Stimulated activated naive CD8-positive, alpha-beta T cell treated with anti-CD3 and anti-CD28 coated beads, Interleukin-15, amount 100 ng/mL, for 72 hours (primary cell): ENCODE data around the gene ASPG.

Source experiments
- ATAC-seq: fragments of 150-1000 bp; cut with Tn5 transposase; 2 replicates; pipeline ENCODE4 v1.10.0; 2021; ENCODE audit warnings: mild to moderate bottlenecking, moderate library complexity
- DNase-seq, 2 donors: peaks; one replicate each; pipeline ENCODE4 v3.0.0; 2021 to 2022
- H3K27ac Mint-ChIP-seq, 2 donors: one replicate each; pipeline ENCODE4 v1.8.0; 2022; ENCODE audit warnings: mild to moderate bottlenecking in 2 of 2, mixed read lengths in 2 of 2, moderate library complexity in 2 of 2
- H3K27me3 Mint-ChIP-seq: one replicate; pipeline ENCODE4 v1.8.0; 2022; ENCODE audit warnings: mixed read lengths
- H3K4me1 Mint-ChIP-seq: one replicate; pipeline ENCODE4 v1.8.0; 2022; ENCODE audit warnings: mild to moderate bottlenecking, mixed read lengths
- H3K4me3 Mint-ChIP-seq, 2 donors: one replicate each; pipeline ENCODE4 v1.8.0; 2022; ENCODE audit warnings: mild to moderate bottlenecking in 2 of 2, mixed read lengths in 2 of 2, moderate library complexity in 1 of 2
- H3K9me3 Mint-ChIP-seq, 2 donors: one replicate each; pipeline ENCODE4 v1.8.0; 2022; ENCODE audit warnings: mixed read lengths in 2 of 2

ASPG gene

DNA sequence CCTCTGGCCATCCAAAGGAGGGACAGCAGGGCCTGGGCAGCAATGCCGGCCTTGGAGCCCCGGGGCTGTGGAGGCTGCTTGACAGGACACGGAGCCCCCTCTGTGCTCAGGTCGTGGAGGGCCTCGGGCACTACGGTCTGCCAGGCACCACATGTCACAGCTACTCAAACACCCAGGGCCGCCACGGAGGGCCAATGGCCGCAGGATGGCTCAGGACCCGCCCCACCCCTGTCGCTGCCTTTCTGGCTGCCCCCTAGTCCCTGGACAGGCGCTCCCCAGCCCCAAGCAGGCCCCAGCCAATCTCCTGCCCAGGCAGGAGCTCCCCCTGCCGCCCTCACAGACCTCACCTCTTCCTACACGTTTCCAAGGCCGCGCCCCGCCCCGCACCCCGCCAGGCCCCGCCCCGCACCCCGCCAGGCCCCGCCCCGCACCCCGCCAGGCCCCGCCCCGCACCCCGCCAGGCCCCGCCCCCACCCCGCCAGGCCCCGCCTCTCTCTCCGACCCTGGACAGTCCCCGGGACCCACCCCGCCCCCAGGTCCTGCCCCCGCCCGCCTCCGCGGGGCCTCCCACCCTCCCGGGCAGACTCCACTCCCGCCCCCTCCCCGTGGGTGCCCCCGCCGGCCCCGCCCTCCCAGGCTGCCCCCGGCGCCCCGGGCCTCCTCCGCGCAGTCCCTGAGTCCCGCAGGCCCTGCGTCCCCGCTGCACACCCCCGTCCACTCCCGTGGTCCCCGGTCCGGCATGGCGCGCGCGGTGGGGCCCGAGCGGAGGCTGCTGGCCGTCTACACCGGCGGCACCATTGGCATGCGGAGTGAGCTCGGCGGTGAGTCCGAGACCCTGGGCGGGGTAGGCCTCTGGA is at the start of gene ASPG:
TSS of gene ASPG (plus strand) at position 669 of the 857 bp plus-strand sequence. CDS start at position 740, 71 bp downstream.
- Mint-ChIP-seq H3K4me3 (peak within 1 kb of the TSS in 1 of 2 donors; percentile 38), H3K4me1 (no peaks in the 10 kb centered on the region), H3K9me3 (no peaks in the 10 kb centered on the region), H3K27ac (peak within 1 kb of the TSS in 1 of 2 donors; percentile 42), H3K27me3 (peaks cover 24% of the 10 kb centered on the region)
- peak; percentile 34 for ATAC-seq
- DNase-seq: no peak

DNA sequence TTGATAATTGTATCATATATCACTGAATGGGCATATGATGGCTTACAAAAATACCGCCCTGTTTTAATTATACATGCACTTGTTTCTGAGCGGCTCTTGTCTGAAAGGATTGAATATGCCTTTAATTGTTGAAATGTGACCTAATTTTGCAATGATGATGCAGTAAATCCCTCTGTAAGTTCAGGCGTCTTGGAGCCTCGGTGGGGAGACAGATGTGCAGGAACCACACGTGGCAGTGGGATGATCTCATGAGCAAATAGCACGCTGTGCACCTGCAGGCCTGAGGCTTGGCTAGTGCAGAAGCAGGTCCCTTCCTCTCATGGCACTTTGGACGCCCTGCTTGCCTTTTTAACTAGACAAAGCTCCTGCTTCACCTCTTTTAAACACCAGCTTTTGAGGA is 49.3 kb upstream of the ASPG start:
- H3K4me1 Mint-ChIP-seq: no peaks in the 10 kb centered on the region
- H3K9me3 Mint-ChIP-seq: no peaks in the 10 kb centered on the region
- DNase-seq (no peak), ATAC-seq (no peak)
- peaks cover 43% of the 10 kb centered on the region for H3K27me3 Mint-ChIP-seq
- no peak overlapping the region for H3K4me3 Mint-ChIP-seq
- no peak overlapping the region for H3K27ac Mint-ChIP-seq

DNA sequence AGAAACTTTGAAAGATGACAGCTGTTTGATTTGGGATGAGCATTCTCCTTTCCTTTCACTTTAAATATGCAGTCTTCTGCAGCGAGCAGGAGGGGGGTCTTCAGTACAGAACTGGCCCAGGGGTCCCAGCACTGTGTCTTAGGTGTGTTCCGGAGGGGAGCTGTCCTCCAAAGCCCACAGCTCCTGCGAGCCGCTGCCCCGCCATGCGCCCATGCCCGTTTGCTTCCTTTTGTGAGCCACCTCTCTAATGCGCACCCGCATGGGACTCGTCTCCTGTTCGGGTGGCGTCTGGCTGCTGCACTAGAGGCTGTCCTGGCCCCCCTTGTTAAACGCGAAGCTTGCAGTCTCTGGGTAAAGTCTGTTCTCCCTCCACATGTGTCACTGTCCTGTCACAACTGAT is 48.4 kb upstream of the ASPG start:
- H3K4me1 Mint-ChIP-seq: no peaks in the 10 kb centered on the region
- H3K9me3 Mint-ChIP-seq: no peaks in the 10 kb centered on the region
- no peak overlapping the region for H3K27ac Mint-ChIP-seq
- H3K4me3 Mint-ChIP-seq: no peak overlapping the region
- ATAC-seq (no peak), DNase-seq (no peak)
- peaks cover 52% of the 10 kb centered on the region for H3K27me3 Mint-ChIP-seq

DNA sequence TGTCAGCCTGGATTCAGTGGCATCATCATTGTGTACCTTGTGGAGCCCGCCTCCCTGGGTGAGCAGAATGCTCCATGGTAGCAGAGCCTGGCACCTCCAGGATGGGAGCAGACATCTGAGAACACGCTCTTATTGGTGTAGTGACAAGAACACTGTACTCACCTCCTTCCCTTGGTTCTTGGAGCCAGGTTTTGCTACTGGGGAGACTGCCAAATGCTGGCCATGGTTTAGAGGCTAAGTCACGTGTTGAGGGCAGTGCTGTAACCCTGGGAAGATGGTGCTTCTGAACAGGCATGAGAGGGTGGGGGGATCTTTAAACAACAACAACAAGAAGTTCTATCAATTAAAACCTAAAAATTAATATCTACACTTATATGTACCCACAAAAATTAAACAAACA is 47.6 kb upstream of the ASPG start:
- Mint-ChIP-seq H3K27ac (no peak overlapping the region), H3K27me3 (peaks cover 47% of the 10 kb centered on the region), H3K4me1 (no peaks in the 10 kb centered on the region), H3K4me3 (no peak overlapping the region), H3K9me3 (no peaks in the 10 kb centered on the region)
- DNase-seq (no peak), ATAC-seq (no peak)

DNA sequence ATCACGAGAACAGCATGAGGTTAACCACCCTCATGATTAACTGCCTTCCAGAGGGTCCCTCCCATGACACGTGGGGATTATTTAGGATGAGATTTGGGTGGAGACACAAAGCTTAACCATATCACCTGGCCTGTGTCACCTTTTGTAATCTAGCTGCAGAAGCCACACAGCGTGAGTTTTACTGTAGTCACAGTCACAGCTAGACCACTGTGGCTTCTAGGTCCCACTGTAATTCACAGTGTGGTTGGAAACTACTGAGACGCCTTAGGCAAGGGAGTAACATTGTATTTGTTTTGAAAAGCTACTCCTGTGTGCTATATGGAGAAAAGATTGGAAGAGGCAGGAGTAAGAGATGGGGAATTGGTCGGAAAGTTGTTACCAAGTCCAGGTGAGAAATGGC is 46.3 kb upstream of the ASPG start:
- H3K27ac Mint-ChIP-seq: no peak overlapping the region
- no peak for ATAC-seq
- no peaks in the 10 kb centered on the region for H3K4me1 Mint-ChIP-seq
- H3K27me3 Mint-ChIP-seq: peaks cover 39% of the 10 kb centered on the region
- DNase-seq: no peak
- H3K9me3 Mint-ChIP-seq: no peaks in the 10 kb centered on the region
- H3K4me3 Mint-ChIP-seq: no peak overlapping the region

DNA sequence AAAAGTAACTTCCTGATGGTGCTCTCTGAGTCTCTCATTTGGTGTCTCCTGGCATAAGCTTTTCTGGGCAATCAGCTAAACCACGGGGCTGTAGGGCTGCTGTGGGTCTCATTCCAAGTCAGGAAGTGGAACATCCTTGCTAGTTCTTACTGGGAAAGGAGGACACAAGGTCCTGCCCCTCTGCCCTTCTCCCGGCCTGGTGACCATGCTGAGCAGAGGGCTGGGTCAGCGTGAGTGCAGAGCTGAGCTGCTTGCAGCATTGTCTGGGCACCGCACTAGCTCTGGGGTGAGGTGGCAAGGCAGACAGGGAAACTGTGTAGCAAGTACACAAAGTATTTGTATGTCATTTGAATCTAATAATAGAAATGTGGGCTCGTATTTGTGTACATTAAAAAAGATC is 45.0 kb upstream of the ASPG start:
- no peaks in the 10 kb centered on the region for H3K4me1 Mint-ChIP-seq
- DNase-seq (no peak), ATAC-seq (no peak)
- H3K27ac Mint-ChIP-seq: no peak overlapping the region
- H3K27me3 Mint-ChIP-seq: peaks cover 30% of the 10 kb centered on the region
- no peak overlapping the region for H3K4me3 Mint-ChIP-seq
- no peaks in the 10 kb centered on the region for H3K9me3 Mint-ChIP-seq

DNA sequence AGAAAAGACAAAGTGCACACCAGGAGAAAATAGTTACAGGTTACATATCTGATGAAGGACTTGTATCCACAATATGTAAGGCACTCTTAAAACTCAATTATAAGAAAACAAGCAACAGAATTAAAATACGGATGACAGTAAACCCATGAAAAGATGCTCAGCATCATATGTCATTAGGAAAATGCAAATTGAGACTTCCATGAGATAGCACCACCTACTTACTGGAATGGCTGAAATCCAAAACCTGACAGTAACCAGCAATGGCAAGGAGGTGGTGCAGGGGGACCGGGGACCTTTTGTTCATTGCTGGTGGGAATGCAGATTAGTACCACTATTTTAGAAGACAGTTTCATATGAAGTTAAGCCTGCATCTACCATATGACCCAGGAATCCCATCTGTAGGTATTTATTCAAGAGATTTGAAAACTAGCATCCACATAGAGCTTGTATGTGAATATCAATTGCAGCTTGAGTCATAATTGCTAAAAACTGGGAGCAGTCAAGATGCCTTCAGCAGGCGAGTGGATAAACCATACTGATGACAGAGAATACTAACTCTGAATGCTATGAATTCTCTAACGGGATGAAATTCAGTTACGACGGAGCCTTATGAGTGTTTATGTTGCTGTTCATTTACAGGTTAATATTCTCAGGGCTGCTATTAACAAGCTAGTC is 43.9 kb upstream of the ASPG start:
- no peak for DNase-seq
- ATAC-seq: no peak
- Mint-ChIP-seq H3K9me3 (no peaks in the 10 kb centered on the region), H3K4me1 (no peaks in the 10 kb centered on the region), H3K27me3 (peaks cover 30% of the 10 kb centered on the region), H3K27ac (no peak overlapping the region), H3K4me3 (no peak overlapping the region)

DNA sequence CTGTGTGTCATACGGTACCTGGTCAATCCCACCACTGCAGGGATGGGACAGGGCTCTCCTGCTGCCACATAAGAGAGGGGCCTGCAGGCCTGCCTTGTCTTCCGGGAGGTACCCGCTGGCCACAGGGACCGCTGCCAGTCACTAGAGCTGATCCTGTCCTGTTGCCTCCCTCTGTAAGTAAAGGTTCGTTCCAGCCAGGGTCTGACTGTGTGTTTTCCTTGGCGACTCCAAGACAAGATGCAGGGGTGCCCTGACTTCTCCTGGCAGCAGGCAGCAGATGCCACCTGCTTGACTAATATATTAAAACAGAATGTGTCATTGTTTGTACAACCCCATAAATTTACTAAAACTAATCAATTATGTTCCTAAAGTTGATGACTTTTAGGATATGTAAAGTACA is 41.5 kb upstream of the ASPG start:
- H3K4me3 Mint-ChIP-seq: no peak overlapping the region
- H3K4me1 Mint-ChIP-seq: peaks cover 7% of the 10 kb centered on the region
- H3K27ac Mint-ChIP-seq: no peak overlapping the region
- DNase-seq (no peak), ATAC-seq (no peak)
- peaks cover 30% of the 10 kb centered on the region for H3K27me3 Mint-ChIP-seq
- H3K9me3 Mint-ChIP-seq: no peaks in the 10 kb centered on the region

DNA sequence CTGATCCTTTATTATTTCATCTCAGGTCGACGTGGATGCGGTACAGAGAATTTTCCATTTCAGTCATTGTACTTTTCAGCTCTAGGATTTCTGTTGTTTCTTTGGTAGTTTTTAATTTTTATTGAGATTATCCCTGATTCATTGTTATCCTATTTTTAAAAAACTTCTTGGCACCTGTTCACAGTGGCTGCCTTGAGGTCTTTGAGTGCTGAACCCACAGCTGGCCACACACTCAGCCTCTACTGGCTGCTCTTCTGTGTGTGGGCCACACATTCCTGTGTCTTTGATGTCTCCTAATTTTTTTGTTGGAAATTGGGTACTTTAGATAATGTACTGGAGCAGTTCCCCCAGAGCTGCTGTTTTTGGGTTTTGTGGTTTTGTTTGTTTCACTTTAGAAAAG is 37.7 kb upstream of the ASPG start:
- Mint-ChIP-seq H3K27me3 (peaks cover 31% of the 10 kb centered on the region), H3K4me1 (peaks cover 9% of the 10 kb centered on the region), H3K4me3 (no peak overlapping the region), H3K27ac (no peak overlapping the region), H3K9me3 (no peaks in the 10 kb centered on the region)
- DNase-seq (no peak), ATAC-seq (no peak)

DNA sequence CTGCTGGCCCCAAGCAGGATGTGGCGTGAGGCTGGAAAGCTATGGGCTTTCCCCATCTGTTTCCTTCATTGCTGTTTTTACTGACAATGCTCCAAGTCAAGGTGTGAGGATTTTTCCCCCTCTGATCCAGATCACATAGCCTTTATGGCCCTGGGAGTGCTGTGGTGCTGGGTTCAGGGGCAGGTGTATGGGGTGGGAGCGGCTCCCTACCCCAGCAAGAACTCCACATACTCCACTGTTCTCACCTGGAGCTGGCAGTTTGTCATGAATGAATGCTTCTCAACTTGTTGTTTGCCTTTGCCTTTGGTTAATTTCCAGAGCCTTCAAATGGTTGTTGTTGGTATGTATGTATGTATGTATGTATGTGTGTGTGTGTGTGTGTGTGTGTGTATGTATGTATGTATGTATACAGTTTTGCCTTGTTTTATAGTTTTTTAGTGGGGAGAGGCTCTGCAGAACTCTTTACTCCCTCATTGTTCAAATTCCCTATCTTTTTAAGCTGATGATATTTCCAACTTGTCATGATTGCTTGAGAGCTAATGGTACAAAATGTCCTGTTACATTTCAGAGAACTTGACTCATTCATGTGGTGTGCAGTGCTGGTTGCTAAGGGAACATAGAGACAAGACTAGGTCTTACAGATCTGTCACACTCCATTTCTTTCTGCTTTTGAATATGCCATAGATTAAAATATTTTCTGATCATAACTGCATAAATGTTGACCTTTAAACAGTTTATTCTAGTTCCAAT is 36.6 kb upstream of the ASPG start:
- Mint-ChIP-seq H3K27ac (peak overlapping the region; percentile 61 to 62), H3K27me3 (peaks cover 35% of the 10 kb centered on the region), H3K4me3 (no peak overlapping the region), H3K9me3 (no peaks in the 10 kb centered on the region), H3K4me1 (peaks cover 9% of the 10 kb centered on the region)
- ATAC-seq: no peak
- no peak for DNase-seq

DNA sequence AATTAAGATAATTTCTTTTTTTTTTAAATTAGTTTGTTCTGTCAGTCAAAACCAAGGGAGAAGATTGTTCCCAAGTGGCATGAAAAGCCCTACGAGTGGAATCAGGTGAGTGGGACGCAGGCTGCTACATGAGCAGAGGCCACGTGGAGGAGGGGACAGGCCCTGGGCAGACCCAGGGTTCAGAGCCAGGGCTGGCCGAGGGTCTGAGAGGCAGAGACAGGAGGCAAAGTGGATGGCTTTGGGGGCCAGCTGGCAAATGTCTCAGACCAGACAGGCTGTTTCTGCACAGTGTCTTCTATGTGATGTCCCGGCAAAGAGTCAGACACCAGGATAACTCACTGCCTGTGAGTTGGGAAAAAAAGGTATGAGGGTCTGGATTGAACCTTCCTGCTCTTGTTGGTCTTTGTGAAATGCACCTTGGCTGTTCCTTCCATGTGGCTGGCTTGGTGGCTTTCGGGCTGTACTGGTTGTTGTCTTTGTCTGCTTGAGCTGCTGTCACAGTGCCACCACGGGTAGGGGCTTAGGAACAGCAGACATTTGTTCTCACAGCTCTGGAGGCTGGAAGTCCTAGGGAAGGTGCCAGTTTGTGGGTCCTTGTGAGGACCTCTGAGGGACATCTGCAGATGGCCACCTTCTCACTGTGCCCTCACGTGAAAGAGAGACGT is 35.8 kb upstream of the ASPG start:
- H3K27ac Mint-ChIP-seq: no peak overlapping the region
- ATAC-seq (no peak), DNase-seq (no peak)
- no peak overlapping the region for H3K4me3 Mint-ChIP-seq
- H3K9me3 Mint-ChIP-seq: no peaks in the 10 kb centered on the region
- peaks cover 9% of the 10 kb centered on the region for H3K4me1 Mint-ChIP-seq
- H3K27me3 Mint-ChIP-seq: peaks cover 42% of the 10 kb centered on the region

DNA sequence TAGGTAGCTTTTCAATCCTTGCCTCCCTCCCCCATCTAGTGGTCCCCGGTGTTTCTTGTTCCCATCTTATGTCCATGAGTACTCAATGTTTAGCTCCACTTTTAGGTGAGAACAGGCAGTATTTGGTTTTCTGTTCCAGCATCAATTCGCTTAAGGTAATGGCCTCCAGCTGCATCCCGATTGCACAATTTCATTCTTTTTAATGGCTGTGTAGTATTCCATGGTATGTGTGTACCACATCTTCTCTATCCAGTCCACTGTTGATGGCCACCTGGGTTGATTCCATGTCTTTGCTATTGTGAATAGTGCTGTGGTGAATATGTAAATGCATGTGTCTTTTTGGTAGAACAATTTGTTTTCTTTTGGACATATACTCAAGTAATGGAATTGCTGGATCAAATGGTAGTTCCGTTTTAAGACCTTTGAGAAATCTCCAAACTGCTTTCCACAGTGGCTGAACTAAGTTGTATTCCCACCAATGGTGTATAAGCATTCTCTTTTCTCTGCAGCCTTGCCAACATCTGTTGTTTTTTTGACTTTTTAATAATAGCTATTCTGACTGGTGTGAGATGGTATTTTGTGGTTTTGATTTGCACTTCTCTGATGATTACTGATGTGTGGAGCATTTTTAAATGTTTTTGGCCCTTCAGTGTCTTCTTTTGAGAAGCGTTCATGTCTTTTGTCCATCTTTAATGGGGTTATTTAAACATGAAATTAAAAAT is 34.2 kb upstream of the ASPG start:
- H3K27me3 Mint-ChIP-seq: peaks cover 47% of the 10 kb centered on the region
- H3K4me3 Mint-ChIP-seq: no peak overlapping the region
- no peak for ATAC-seq
- H3K4me1 Mint-ChIP-seq: peaks cover 9% of the 10 kb centered on the region
- H3K27ac Mint-ChIP-seq: no peak overlapping the region
- DNase-seq: no peak
- no peaks in the 10 kb centered on the region for H3K9me3 Mint-ChIP-seq

DNA sequence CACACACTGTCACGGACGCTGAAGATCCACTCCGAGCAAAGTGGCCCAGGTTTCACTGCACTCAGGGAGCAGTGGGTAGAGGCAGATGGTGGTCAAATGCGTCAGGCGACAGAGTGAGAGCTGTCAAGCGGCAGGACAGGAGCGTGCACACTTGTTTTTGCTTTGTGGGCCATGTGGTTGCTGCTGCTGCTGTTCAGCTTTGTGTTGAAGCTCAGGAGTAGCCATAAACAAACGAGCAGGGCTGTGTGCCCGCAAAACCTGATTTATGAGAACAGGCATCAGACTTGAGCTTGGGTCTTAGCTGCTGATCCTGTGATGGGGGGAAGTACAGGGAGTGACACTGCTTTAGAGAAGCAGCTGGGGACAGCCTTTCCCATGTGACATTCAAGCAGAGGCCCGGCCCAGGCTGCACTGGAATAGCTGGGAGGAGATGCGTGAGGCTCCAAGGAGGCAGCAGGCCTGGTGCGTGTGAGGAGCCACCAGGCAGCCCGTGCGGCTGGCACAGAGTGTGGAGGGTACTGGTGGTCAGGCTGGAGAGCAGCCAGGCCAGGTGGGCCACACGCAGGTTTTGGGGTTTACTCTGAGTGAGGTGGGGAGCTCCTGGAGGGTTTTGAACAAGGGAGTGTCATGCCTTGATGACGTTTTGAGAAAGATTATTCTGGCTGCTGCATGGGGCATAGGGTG is 31.1 kb upstream of the ASPG start:
- ATAC-seq: no peak
- Mint-ChIP-seq H3K27me3 (peaks cover 45% of the 10 kb centered on the region), H3K4me1 (no peaks in the 10 kb centered on the region), H3K4me3 (no peak overlapping the region), H3K27ac (peak overlapping the region in 1 of 2 donors; percentile 21), H3K9me3 (no peaks in the 10 kb centered on the region)
- no peak for DNase-seq

DNA sequence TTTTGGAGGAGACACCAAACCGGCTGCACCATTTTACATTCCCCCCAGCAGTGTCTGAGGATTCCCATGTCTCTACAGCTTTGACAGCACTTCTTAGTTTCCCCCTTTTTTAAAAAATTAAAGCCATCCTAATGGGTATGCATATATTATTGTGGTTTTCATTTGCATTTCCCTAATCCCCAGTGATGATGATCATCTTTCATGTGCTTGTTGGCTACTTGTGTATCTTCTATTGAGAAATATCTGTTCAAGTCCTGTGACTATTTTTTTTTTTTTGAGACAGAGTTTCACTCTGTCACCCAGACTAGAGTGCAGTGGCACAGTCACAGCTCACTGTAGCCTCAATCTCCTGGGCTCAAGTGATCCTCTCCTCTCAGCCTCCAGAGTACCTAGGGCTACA is 23.2 kb upstream of the ASPG start:
- Mint-ChIP-seq H3K27ac (no peak overlapping the region), H3K4me1 (no peaks in the 10 kb centered on the region), H3K9me3 (peaks cover 3 to 13% of the 10 kb centered on the region in 2 donors), H3K4me3 (no peak overlapping the region), H3K27me3 (peaks cover 52% of the 10 kb centered on the region)
- no peak for DNase-seq
- ATAC-seq: no peak
